AG09309 (cell line): ENCODE data around the gene OR52D1.
A peak's percentile ranks its signal among the peaks of the same experiment; 100 is the strongest.

Experiments used
- DNase-seq: peaks from one replicate; pipeline ENCODE4 v3.0.0-alpha.2; 2010; ENCODE audit warnings: low read depth
- H3K4me3 ChIP-seq: 2 replicates; pipeline ENCODE4 v1.5.1; 2011; ENCODE audit warnings: mild to moderate bottlenecking, low read depth, low read length, moderate library complexity; ENCODE audit not compliant: control insufficient read depth
- CTCF ChIP-seq: IDR thresholded peaks from 2 replicates; pipeline ENCODE4 v1.5.1; 2011; ENCODE audit warnings: mild to moderate bottlenecking, low read depth, low read length, inconsistent platforms; ENCODE audit not compliant: insufficient read depth, control insufficient read depth; ENCODE audit errors: missing control alignments

The OR52D1 gene

GRCh38 chr11:5473921-5474320 is 14.6 kb upstream of the OR52D1 start:
- H3K4me3 ChIP-seq = no peak overlapping the region
- DNase-seq = no peak
- no peak for TF ChIP-seq CTCF

- peak; percentile 8 for DNase-seq
- H3K4me3 ChIP-seq = no peak overlapping the region
- peak; percentile 80 for TF ChIP-seq CTCF
These were observed 12.2 kb upstream of the OR52D1 start for GRCh38 chr11:5476186-5476819.

- H3K4me3 ChIP-seq = no peak overlapping the region
- TF ChIP-seq CTCF = no peak
- no peak for DNase-seq
These were observed 2.5 kb upstream of the OR52D1 start for GRCh38 chr11:5486003-5486402.

GRCh38 chr11:5486421-5486820 is 2.1 kb upstream of the OR52D1 start:
- H3K4me3 ChIP-seq = no peak overlapping the region
- no peak for DNase-seq
- TF ChIP-seq CTCF = no peak

- no peak for DNase-seq
- H3K4me3 ChIP-seq = no peak overlapping the region
- no peak for TF ChIP-seq CTCF
These were observed 414 bp downstream of the OR52D1 start for GRCh38 chr11:5488798-5489399.

- H3K4me3 ChIP-seq = no peak overlapping the region
- no peak for TF ChIP-seq CTCF
- no peak for DNase-seq
These were observed 1.3 kb downstream of the OR52D1 start for GRCh38 chr11:5489576-5490357.
